ENCODE data around the gene SPTA1. TPM values are rescaled to one million over a fixed set of nuclear protein-coding genes. Genes with fewer than 3 reads are reported as not detected.

SPTA1 gene
- total RNA-seq, 4 donors from 2014 or later: 0.02 TPM; not detected in 3

- H3K4me3 ChIP-seq (ENCODE audit: low read depth, poor library complexity, severe bottlenecking): no peak overlapping the region
- no peak for DNase-seq (ENCODE audit: low spot score in 2 of 2)
- intact Hi-C loops (cut with DNase I; ENCODE audit: low total_unique reads): no loop called here
- WGBS, 2 donors: 37 to 41% methylated on average over 3 of the region's 3 CpGs
- TF ChIP-seq CTCF (IDR thresholded peaks at IDR 0.05): no peak
- TF ChIP-seq POLR2A (IDR thresholded peaks at IDR 0.05): no peak
Observed at GRCh38 chr1:158728510-158729225, 42.2 kb upstream of the SPTA1 start.

DNA sequence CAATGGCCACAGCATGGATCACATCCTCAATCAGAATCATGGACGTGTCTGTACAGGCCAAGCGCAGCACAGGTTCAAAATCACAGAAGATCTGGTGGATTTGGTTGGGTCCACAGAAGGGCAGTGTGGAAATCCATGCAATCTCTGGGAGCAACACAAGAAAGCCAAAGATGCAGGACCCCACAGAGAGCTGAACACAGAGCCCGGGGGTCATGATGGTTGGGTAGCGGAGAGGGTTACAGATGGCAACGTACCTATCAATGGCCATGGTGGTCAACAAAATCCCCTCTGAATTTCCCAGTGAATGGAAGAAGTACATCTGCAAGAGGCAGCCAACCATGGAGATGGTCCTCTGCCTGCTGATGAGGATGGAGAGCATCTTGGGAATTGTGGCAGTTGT lies 37.9 kb upstream of the SPTA1 start:
- TF ChIP-seq CTCF (IDR thresholded peaks at IDR 0.05): no peak
- TF ChIP-seq POLR2A (IDR thresholded peaks at IDR 0.05): no peak
- H3K4me3 ChIP-seq (ENCODE audit: low read depth, poor library complexity, severe bottlenecking): no peak overlapping the region
- DNase-seq (ENCODE audit: low spot score in 2 of 2): no peak
- intact Hi-C loops (cut with DNase I; ENCODE audit: low total_unique reads): no loop called here
- 93 to 97% methylated on average over 5 of the region's 5 CpGs for WGBS, 2 donors

DNA sequence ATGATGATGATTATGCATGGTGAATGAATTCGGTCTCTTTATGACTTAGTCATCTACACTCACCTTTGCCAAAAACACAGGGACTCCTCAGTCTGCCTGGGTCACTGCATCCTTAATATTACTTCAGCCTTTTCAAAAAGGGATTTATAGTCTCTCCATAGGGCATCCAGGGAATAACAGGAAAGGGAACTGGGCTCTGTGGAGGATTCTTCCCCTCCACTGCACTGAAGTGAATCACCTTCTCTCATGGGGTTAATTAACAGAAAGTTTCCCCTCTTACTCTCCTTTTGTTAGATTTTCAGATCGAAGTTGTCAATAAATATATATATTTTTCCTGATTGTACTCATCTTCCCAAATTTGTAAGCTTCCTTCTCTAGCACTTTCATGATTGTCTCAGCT lies 34.1 kb upstream of the SPTA1 start, which contains the start of gene OR6K3:
TSS of gene OR6K3 (minus strand) at position 101 of the 400 bp plus-strand sequence. CDS start 2,605 bp downstream, outside the sequence.
- intact Hi-C loops (cut with DNase I; ENCODE audit: low total_unique reads): no loop called here
- TF ChIP-seq CTCF (IDR thresholded peaks at IDR 0.05) (no peak), POLR2A (IDR thresholded peaks at IDR 0.05) (no peak)
- no peak for DNase-seq (ENCODE audit: low spot score in 2 of 2)
- WGBS, 2 donors: 70 to 75% methylated on average over 2 of the region's 2 CpGs
- no peak within 1 kb of the TSS for H3K4me3 ChIP-seq (ENCODE audit: low read depth, poor library complexity, severe bottlenecking)

DNA sequence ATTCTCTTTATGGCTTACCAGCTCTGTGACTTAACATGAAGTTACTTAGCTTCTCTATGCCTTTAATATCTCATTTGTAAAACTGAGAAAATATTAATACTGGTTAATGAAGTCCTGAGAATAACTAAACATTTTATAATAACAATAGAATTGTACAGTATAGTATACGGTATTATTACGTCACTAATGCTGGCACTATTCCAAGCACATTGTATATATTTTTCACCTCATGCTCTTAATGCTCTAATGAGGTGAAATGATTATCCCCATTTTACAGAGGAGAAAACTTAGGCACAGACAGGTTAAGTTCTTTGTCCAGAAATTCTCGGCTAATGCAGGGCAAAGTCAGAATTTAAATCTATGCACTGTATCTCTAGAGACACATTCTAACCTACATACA lies 33.1 kb upstream of the SPTA1 start:
- no peak for DNase-seq (ENCODE audit: low spot score in 2 of 2)
- no peak for TF ChIP-seq CTCF (IDR thresholded peaks at IDR 0.05)
- no peak for TF ChIP-seq POLR2A (IDR thresholded peaks at IDR 0.05)
- 54 to 58% methylated on average over 3 of the region's 3 CpGs for WGBS, 2 donors
- no peak overlapping the region for H3K4me3 ChIP-seq (ENCODE audit: low read depth, poor library complexity, severe bottlenecking)
- intact Hi-C loops (cut with DNase I; ENCODE audit: low total_unique reads): no loop called here

DNA sequence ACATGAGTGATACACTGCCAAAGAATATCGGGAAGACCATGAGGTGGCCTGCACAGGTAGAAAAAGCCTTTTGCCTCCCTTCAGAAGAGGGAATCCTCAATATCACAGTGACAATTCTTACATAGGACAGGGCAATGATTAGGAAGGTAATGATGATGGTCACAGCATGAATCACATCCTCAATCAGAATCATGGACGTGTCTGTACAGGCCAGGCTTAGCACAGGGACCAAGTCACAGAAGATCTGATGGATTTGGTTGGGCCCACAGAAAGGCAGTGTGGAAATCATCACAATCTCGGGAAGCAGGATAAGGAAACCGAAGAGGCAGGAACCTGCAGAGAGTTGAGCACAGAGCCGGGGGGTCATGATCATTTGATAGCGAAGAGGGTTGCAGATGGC lies 30.8 kb upstream of the SPTA1 start:
- H3K4me3 ChIP-seq (ENCODE audit: low read depth, poor library complexity, severe bottlenecking): no peak overlapping the region
- DNase-seq (ENCODE audit: low spot score in 2 of 2): no peak
- 85 to 88% methylated on average over 6 of the region's 6 CpGs for WGBS, 2 donors
- no peak for TF ChIP-seq CTCF (IDR thresholded peaks at IDR 0.05)
- no peak for TF ChIP-seq POLR2A (IDR thresholded peaks at IDR 0.05)
- intact Hi-C loops (cut with DNase I; ENCODE audit: low total_unique reads): no loop called here

- 68 to 70% methylated on average over 1 of the region's 1 CpG for WGBS, 2 donors
- no peak overlapping the region for H3K4me3 ChIP-seq (ENCODE audit: low read depth, poor library complexity, severe bottlenecking)
- DNase-seq (ENCODE audit: low spot score in 2 of 2): no peak
- intact Hi-C loops (cut with DNase I; ENCODE audit: low total_unique reads): no loop called here
- TF ChIP-seq POLR2A (IDR thresholded peaks at IDR 0.05) (no peak), CTCF (IDR thresholded peaks at IDR 0.05) (no peak)
Observed at GRCh38 chr1:158716335-158716734, 29.8 kb upstream of the SPTA1 start.

All from lower leg skin (tissue), 4 donors.